GM23248 (cell line): ENCODE data around the gene AKAP13. TPM values are rescaled to one million over a fixed set of nuclear protein-coding genes. Genes with fewer than 3 reads are reported as not detected.
"Not testable (repeated sequence)": the region's sequence is repeated elsewhere in the genome, so short reads cannot be mapped to it uniquely, and the experiment has no call there.

ENCODE experiments used
- DNase-seq: peaks from one replicate; pipeline ENCODE4 v3.0.0-alpha.2; 2015
- H2AFZ ChIP-seq: fragments of 200-600 bp; sonication (generic); 2 replicates; pipeline ENCODE4 v1.6.1; 2016; ENCODE audit warnings: antibody characterized with exemption
- H3F3A ChIP-seq: fragments of 200-600 bp; sonication (generic); 2 replicates; pipeline ENCODE4 v1.6.1; 2016; ENCODE audit warnings: mild to moderate bottlenecking, antibody characterized with exemption, mixed run types; ENCODE audit not compliant: insufficient read depth
- H3K27ac ChIP-seq: fragments of 200-600 bp; sonication (generic); 2 replicates; pipeline ENCODE4 v1.5.1; 2016; ENCODE audit warnings: mild to moderate bottlenecking
- H3K27me3 ChIP-seq: fragments of 200-600 bp; sonication (generic); replicated peaks from 2 replicates; pipeline ENCODE4 v1.6.1; 2016; ENCODE audit warnings: mild to moderate bottlenecking; ENCODE audit not compliant: insufficient read depth
- H3K36me3 ChIP-seq: fragments of 200-600 bp; sonication (generic); 2 replicates; pipeline ENCODE4 v1.6.1; 2016; ENCODE audit warnings: low read depth, mild to moderate bottlenecking
- H3K4me1 ChIP-seq: fragments of 200-600 bp; sonication (generic); 2 replicates; pipeline ENCODE4 v1.6.1; 2016; ENCODE audit warnings: mild to moderate bottlenecking; ENCODE audit not compliant: insufficient read depth
- H3K4me2 ChIP-seq: fragments of 200-600 bp; sonication (generic); one replicate; pipeline ENCODE4 v1.6.1; 2016; ENCODE audit warnings: mild to moderate bottlenecking; ENCODE audit not compliant: unreplicated experiment
- H3K4me3 ChIP-seq: fragments of 200-600 bp; sonication (generic); 2 replicates; pipeline ENCODE4 v1.5.1; 2016; ENCODE audit warnings: mild to moderate bottlenecking
- H3K79me2 ChIP-seq: fragments of 200-600 bp; sonication (generic); 2 replicates; pipeline ENCODE4 v1.6.1; 2016; ENCODE audit warnings: mild to moderate bottlenecking; ENCODE audit not compliant: insufficient read depth
- H3K9ac ChIP-seq: fragments of 200-600 bp; sonication (generic); 2 replicates; pipeline ENCODE4 v1.6.1; 2016; ENCODE audit warnings: mild to moderate bottlenecking
- H3K9me2 ChIP-seq: fragments of 200-600 bp; sonication (generic); 2 replicates; pipeline ENCODE4 v1.6.1; 2016; ENCODE audit warnings: mixed run types, mild to moderate bottlenecking, moderate library complexity; ENCODE audit not compliant: insufficient read depth
- H3K9me3 ChIP-seq: fragments of 200-600 bp; sonication (generic); one replicate; pipeline ENCODE4 v1.6.1; 2017; ENCODE audit warnings: low read depth
- H4K20me1 ChIP-seq: fragments of 200-600 bp; sonication (generic); 2 replicates; pipeline ENCODE4 v1.6.0; 2016; ENCODE audit not compliant: insufficient read depth
- EZH2 ChIP-seq: fragments of 200-600 bp; sonication (generic); IDR thresholded peaks from 2 replicates; pipeline ENCODE4 v1.6.1; 2018; ENCODE audit warnings: antibody characterized with exemption, mild to moderate bottlenecking; ENCODE audit not compliant: insufficient read depth, poor library complexity, severe bottlenecking
- EZH2phosphoT487 ChIP-seq: fragments of 200-600 bp; sonication (generic); IDR thresholded peaks from 2 replicates; pipeline ENCODE4 v1.6.1; 2018; ENCODE audit warnings: antibody characterized with exemption, moderate library complexity, mild to moderate bottlenecking, low read depth; ENCODE audit not compliant: insufficient read depth
- WGBS, 2 experiments: methylation state at CpG; one replicate each; pipeline ENCODE4 v1.1.6; 2015 to 2017; ENCODE audit warnings: low lambda C conversion rate in 2 of 2, low coverage in 1 of 2; ENCODE audit errors: missing lambda C conversion rate in 2 of 2; 5-methylcytosine and 5-hydroxymethylcytosine counted together
- in situ Hi-C: fragments of 300-500 bp; cut with MboI; formaldehyde crosslinking; loops from 2 replicates; pipeline ENCODE4 v1.15.0; 2020
- polyA plus RNA-seq: library from polyadenylated mRNA; unstranded; fragments of >200 nt; fragmentation: Nextera tagmentation; extraction: Ambion mirVana; gene quantifications from 2 replicates; pipeline ENCODE4 v1.2.1, GENCODE V29; 2016
- total RNA-seq: library from RNA; depleted of rRNA; stranded (reverse); fragments of >200 nt; shearing (Covaris generic); gene quantifications from 2 replicates; pipeline ENCODE4 v1.2.3, GENCODE V29; 2014

AKAP13 gene
- total and polyA plus RNA-seq, 2 experiments from 2014 or later = 26.5 to 27.7 TPM

GRCh38 chr15:85440451-85440850 lies 60.0 kb downstream of the AKAP13 start:
- no peak for TF ChIP-seq EZH2
- TF ChIP-seq EZH2phosphoT487 = no peak
- Histone ChIP-seq H3K4me1 (no peaks in the 10 kb centered on the region), H3K4me2 (no peak overlapping the region), H3K9me2 (no peaks in the 10 kb centered on the region), H3K27me3 (no peaks in the 10 kb centered on the region), H3K4me3 (no peak overlapping the region), H3F3A (no peaks in the 10 kb centered on the region), H3K9ac (no peak overlapping the region), H3K27ac (no peak overlapping the region), H3K36me3 (no peaks in the 10 kb centered on the region), H2AFZ (no peak overlapping the region), H4K20me1 (0 out of 2 replicates have a peak, but pooled peaks cover 8% of the 10 kb centered on the region), H3K9me3 (no peaks in the 10 kb centered on the region), H3K79me2 (peaks cover 53% of the 10 kb centered on the region)
- 91 to 99% methylated on average over 2 of the region's 2 CpGs for WGBS, 2 experiments
- no peak for DNase-seq
- in situ Hi-C loops = no loop called here

- in situ Hi-C loops, DNase-seq, H3K9ac ChIP-seq, H3K27ac ChIP-seq, H3K9me2 ChIP-seq, H3K4me3 ChIP-seq, H3K9me3 ChIP-seq, H3K36me3 ChIP-seq, H3K4me2 ChIP-seq, H3K4me1 ChIP-seq, H4K20me1 ChIP-seq, H3K27me3 ChIP-seq, H3F3A ChIP-seq, H2AFZ ChIP-seq: not testable (repeated sequence)
- H3K79me2 ChIP-seq = peaks cover 67% of the 10 kb centered on the region
- WGBS, 2 experiments = 86 to 88% methylated on average over 8 of the region's 8 CpGs
Observed at GRCh38 chr15:85441854-85442253, 61.5 kb downstream of the AKAP13 start.

GRCh38 chr15:85443046-85443445 lies 62.6 kb downstream of the AKAP13 start:
- no peaks in the 10 kb centered on the region for H3K36me3 ChIP-seq
- H3K27ac ChIP-seq = no peak overlapping the region
- no peaks in the 10 kb centered on the region for H3K9me2 ChIP-seq
- H4K20me1 ChIP-seq = 0 out of 2 replicates have a peak, but pooled peaks cover 11% of the 10 kb centered on the region
- DNase-seq = no peak
- H3K79me2 ChIP-seq = peaks cover 79% of the 10 kb centered on the region
- H3F3A ChIP-seq = no peaks in the 10 kb centered on the region
- no peak overlapping the region for H3K4me2 ChIP-seq
- no peak overlapping the region for H3K4me3 ChIP-seq
- H3K9ac ChIP-seq = no peak overlapping the region
- TF ChIP-seq EZH2phosphoT487 (no peak), EZH2 (no peak)
- in situ Hi-C loops = no loop called here
- no peaks in the 10 kb centered on the region for H3K27me3 ChIP-seq
- no peak overlapping the region for H2AFZ ChIP-seq
- no peaks in the 10 kb centered on the region for H3K4me1 ChIP-seq
- no peaks in the 10 kb centered on the region for H3K9me3 ChIP-seq

DNA sequence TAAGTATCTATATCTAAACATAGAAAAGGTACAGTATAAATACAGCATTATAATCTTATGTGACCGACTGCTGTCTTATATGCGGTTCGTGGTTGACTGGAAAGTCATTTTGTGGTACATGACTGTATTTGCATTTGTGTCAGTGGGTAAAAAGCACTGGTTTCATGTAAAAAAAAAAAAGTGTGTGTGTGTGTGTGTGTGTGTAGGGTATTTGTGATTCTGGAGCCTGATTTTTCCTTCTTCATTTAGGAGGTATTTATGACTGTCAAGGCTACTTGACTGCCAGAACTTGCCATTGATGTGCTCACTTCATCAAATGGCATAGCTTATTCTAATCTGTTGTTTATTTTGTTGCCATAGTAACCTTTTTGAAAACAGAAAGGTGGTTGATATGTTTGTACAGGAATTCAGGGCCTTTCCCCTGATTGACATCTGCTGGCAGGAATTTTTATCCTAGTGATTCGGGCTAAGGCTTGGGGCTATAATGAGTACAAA lies 63.2 kb downstream of the AKAP13 start:
- 0 out of 2 replicates have a peak, but pooled peaks cover 11% of the 10 kb centered on the region for H4K20me1 ChIP-seq
- no peaks in the 10 kb centered on the region for H3K36me3 ChIP-seq
- TF ChIP-seq EZH2 (no peak), EZH2phosphoT487 (no peak)
- H3K9me2 ChIP-seq = no peaks in the 10 kb centered on the region
- peak; percentile 10 for DNase-seq
- in situ Hi-C loops = no loop called here
- H3K4me2 ChIP-seq = no peak overlapping the region
- no peak overlapping the region for H2AFZ ChIP-seq
- H3K27ac ChIP-seq = no peak overlapping the region
- no peak overlapping the region for H3K4me3 ChIP-seq
- H3F3A ChIP-seq = no peaks in the 10 kb centered on the region
- H3K79me2 ChIP-seq = peaks cover 85% of the 10 kb centered on the region
- no peaks in the 10 kb centered on the region for H3K9me3 ChIP-seq
- H3K27me3 ChIP-seq = no peaks in the 10 kb centered on the region
- no peak overlapping the region for H3K9ac ChIP-seq
- 91 to 97% methylated on average over 4 of the region's 4 CpGs for WGBS, 2 experiments
- no peaks in the 10 kb centered on the region for H3K4me1 ChIP-seq

- Histone ChIP-seq H3K9me2 (no peaks in the 10 kb centered on the region), H3F3A (no peaks in the 10 kb centered on the region), H3K9me3 (no peaks in the 10 kb centered on the region), H3K27me3 (no peaks in the 10 kb centered on the region), H3K36me3 (no peaks in the 10 kb centered on the region), H3K4me1 (no peaks in the 10 kb centered on the region), H4K20me1 (0 out of 2 replicates have a peak, but pooled peaks cover 11% of the 10 kb centered on the region), H3K4me3 (no peak overlapping the region), H3K9ac (no peak overlapping the region), H3K27ac (no peak overlapping the region), H3K79me2 (peaks cover 90% of the 10 kb centered on the region), H2AFZ (no peak overlapping the region), H3K4me2 (no peak overlapping the region)
- no peak for TF ChIP-seq EZH2phosphoT487
- no peak for TF ChIP-seq EZH2
- WGBS, 2 experiments = 37 to 54% methylated on average over 3 of the region's 3 CpGs
- no peak for DNase-seq
- in situ Hi-C loops = no loop called here
Observed at GRCh38 chr15:85444122-85444745, 63.8 kb downstream of the AKAP13 start.
